HepG2 (cell line): ENCODE results near the gene VPS11. TPM values are rescaled to one million over a fixed set of nuclear protein-coding genes. Genes with fewer than 3 reads are reported as not detected.

Experiments
- HNRNPLL ChIP-seq: fragments of 200-400 bp; formaldehyde crosslinking; IDR thresholded peaks from 2 replicates; pipeline ENCODE4 v1.6.1; 2017; ENCODE audit warnings: mild to moderate bottlenecking, low read depth, low read length; ENCODE audit not compliant: poor library complexity, severe bottlenecking
- HOXA7 ChIP-seq: sonication (generic); formaldehyde crosslinking; IDR thresholded peaks from 2 replicates; pipeline ENCODE4 v1.8.1; 2022; ENCODE audit warnings: mild to moderate bottlenecking, missing genetic modification reagents, moderate library complexity
- PHF5A ChIP-seq: IDR thresholded peaks from one replicate; pipeline ENCODE4 v1.6.1; 2018; ENCODE audit warnings: low read depth, missing genetic modification reagents; ENCODE audit not compliant: unreplicated experiment
- ZBTB38 ChIP-seq: sonication (generic); formaldehyde crosslinking; IDR thresholded peaks from 2 replicates; pipeline ENCODE4 v1.5.1; 2020; ENCODE audit warnings: mild to moderate bottlenecking, missing genetic modification reagents
- ZNF260 ChIP-seq: sonication (generic); formaldehyde crosslinking; IDR thresholded peaks from 2 replicates; pipeline ENCODE4 v1.4.0; 2020; ENCODE audit warnings: missing genetic modification reagents, low read depth, mild to moderate bottlenecking, borderline replicate concordance
- ZNF292 ChIP-seq: sonication (generic); formaldehyde crosslinking; IDR thresholded peaks from 2 replicates; pipeline ENCODE4 v1.8.1; 2022; ENCODE audit warnings: mild to moderate bottlenecking, low read depth, missing genetic modification reagents, borderline replicate concordance
- ZNF782 ChIP-seq: sonication (generic); formaldehyde crosslinking; IDR thresholded peaks from 2 replicates; pipeline ENCODE4 v1.4.0; 2020; ENCODE audit warnings: missing genetic modification reagents, mild to moderate bottlenecking, borderline replicate concordance
- polyA plus RNA-seq, 8 experiments: library from polyadenylated mRNA; depleted of rRNA in 3 of 8; stranded (reverse) in 7 of 8; unstranded in 1 of 8; fragments of >200 nt; fragmentation: Illumina TruSeq in 4 of 8; extraction: Trizol in 4 of 8; gene quantifications; 2 replicates each; pipeline versions ENCODE4 v1.2.1 to v1.2.3, GENCODE V29; 2011 to 2016; ENCODE audit warnings: low read depth in 4 of 8, missing spikeins in 1 of 8, mixed read lengths in 1 of 8; ENCODE audit not compliant: insufficient read depth in 1 of 8
- total RNA-seq, 5 experiments: library from RNA; depleted of rRNA; stranded (reverse); fragments of >200 nt; fragmentation: Illumina TruSeq; extraction: Trizol; gene quantifications; 2 replicates each; pipeline ENCODE4 v1.2.3, GENCODE V29; 2016; ENCODE audit warnings: low read depth in 1 of 5
- TF ChIP-seq, protein P1 (sequence below): sonication (generic); formaldehyde crosslinking; IDR thresholded peaks from 2 replicates; pipeline ENCODE4 v1.4.0; 2020; ENCODE audit warnings: missing genetic modification reagents, borderline replicate concordance
- TF ChIP-seq, protein P2 (sequence below): sonication (generic); formaldehyde crosslinking; conservative IDR thresholded peaks from 2 replicates; pipeline ENCODE4 v1.4.0; 2020; ENCODE audit warnings: mild to moderate bottlenecking, missing genetic modification reagents, moderate library complexity
- TF ChIP-seq, protein P3 (sequence below): sonication (generic); formaldehyde crosslinking; IDR thresholded peaks from 2 replicates; pipeline ENCODE4 v1.8.0; 2022; ENCODE audit warnings: mild to moderate bottlenecking, missing genetic modification reagents, moderate library complexity
- TF ChIP-seq, protein P4 (sequence below): sonication (generic); formaldehyde crosslinking; IDR thresholded peaks from 2 replicates; pipeline ENCODE4 v1.4.0; 2020; ENCODE audit warnings: missing genetic modification reagents
- TF ChIP-seq, protein P5 (sequence below): sonication (generic); formaldehyde crosslinking; IDR thresholded peaks from 2 replicates; pipeline ENCODE4 v1.8.1; 2023; ENCODE audit warnings: mild to moderate bottlenecking, missing genetic modification reagents

The VPS11 gene
- total and polyA plus RNA-seq, 2 of the 13 experiments (the other 11 are each of a cell fraction or from before 2014, with no cell fraction given): 13.7 to 21.6 TPM

DNA sequence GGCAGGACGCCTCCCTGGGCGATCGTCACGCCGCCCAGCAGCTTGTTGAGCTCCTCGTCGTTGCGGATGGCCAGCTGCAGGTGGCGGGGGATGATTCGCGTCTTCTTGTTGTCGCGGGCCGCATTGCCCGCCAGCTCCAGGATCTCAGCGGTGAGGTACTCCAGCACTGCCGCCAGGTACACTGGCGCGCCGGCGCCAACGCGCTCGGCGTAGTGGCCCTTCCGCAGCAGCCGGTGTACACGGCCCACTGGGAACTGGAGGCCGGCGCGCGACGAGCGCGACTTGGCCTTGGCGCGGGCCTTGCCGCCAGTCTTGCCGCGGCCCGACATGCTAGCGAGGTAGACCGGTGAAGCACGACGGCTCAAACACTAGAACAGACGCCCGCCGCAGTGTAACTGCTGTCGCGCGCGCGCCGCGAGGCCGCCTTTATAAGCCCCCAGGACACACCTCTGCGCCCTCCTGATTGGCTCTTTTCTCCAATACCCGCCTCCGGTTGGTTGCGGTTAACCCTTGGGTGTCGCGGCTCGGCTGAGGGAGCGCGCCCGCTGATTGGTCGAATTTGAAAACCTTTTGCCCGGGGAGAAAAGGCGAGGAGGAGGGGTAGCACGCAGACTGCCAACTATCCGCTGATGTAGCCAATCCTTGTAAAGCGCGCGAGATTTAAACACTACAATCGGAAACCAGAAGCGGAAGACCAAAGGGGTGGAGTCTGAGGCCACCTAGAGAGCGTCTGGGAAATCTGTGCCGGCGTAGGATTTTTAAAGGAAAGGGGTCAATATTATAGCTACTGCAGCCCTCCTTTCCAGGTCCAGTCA, 27.7 kb downstream of the VPS11 start (continued):
- TF ChIP-seq, protein P1, sequence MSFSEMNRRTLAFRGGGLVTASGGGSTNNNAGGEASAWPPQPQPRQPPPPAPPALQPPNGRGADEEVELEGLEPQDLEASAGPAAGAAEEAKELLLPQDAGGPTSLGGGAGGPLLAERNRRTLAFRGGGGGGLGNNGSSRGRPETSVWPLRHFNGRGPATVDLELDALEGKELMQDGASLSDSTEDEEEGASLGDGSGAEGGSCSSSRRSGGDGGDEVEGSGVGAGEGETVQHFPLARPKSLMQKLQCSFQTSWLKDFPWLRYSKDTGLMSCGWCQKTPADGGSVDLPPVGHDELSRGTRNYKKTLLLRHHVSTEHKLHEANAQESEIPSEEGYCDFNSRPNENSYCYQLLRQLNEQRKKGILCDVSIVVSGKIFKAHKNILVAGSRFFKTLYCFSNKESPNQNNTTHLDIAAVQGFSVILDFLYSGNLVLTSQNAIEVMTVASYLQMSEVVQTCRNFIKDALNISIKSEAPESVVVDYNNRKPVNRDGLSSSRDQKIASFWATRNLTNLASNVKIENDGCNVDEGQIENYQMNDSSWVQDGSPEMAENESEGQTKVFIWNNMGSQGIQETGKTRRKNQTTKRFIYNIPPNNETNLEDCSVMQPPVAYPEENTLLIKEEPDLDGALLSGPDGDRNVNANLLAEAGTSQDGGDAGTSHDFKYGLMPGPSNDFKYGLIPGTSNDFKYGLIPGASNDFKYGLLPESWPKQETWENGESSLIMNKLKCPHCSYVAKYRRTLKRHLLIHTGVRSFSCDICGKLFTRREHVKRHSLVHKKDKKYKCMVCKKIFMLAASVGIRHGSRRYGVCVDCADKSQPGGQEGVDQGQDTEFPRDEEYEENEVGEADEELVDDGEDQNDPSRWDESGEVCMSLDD: 0 out of 2 replicates have a peak, but pooled peaks have one; percentile 45
- TF ChIP-seq ZNF782 (CRISPR knock-in tag): peak; percentile 81; the same call in 1 of the 2 replicates
- TF ChIP-seq, protein P2, sequence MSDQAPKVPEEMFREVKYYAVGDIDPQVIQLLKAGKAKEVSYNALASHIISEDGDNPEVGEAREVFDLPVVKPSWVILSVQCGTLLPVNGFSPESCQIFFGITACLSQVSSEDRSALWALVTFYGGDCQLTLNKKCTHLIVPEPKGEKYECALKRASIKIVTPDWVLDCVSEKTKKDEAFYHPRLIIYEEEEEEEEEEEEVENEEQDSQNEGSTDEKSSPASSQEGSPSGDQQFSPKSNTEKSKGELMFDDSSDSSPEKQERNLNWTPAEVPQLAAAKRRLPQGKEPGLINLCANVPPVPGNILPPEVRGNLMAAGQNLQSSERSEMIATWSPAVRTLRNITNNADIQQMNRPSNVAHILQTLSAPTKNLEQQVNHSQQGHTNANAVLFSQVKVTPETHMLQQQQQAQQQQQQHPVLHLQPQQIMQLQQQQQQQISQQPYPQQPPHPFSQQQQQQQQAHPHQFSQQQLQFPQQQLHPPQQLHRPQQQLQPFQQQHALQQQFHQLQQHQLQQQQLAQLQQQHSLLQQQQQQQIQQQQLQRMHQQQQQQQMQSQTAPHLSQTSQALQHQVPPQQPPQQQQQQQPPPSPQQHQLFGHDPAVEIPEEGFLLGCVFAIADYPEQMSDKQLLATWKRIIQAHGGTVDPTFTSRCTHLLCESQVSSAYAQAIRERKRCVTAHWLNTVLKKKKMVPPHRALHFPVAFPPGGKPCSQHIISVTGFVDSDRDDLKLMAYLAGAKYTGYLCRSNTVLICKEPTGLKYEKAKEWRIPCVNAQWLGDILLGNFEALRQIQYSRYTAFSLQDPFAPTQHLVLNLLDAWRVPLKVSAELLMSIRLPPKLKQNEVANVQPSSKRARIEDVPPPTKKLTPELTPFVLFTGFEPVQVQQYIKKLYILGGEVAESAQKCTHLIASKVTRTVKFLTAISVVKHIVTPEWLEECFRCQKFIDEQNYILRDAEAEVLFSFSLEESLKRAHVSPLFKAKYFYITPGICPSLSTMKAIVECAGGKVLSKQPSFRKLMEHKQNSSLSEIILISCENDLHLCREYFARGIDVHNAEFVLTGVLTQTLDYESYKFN (CRISPR knock-in tag): peak; percentile 49
- TF ChIP-seq ZNF260 (CRISPR knock-in tag): no peak
- peak; percentile 92 for TF ChIP-seq HNRNPLL
- TF ChIP-seq HOXA7: 0 out of 2 replicates have a peak, but pooled peaks have one; percentile 41
- TF ChIP-seq, protein P3, sequence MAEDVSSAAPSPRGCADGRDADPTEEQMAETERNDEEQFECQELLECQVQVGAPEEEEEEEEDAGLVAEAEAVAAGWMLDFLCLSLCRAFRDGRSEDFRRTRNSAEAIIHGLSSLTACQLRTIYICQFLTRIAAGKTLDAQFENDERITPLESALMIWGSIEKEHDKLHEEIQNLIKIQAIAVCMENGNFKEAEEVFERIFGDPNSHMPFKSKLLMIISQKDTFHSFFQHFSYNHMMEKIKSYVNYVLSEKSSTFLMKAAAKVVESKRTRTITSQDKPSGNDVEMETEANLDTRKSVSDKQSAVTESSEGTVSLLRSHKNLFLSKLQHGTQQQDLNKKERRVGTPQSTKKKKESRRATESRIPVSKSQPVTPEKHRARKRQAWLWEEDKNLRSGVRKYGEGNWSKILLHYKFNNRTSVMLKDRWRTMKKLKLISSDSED (CRISPR knock-in tag): peak; percentile 69; the same call in 1 of the 2 replicates
- peak; percentile 76; the same call in 1 of the 2 replicates for TF ChIP-seq ZBTB38 (CRISPR knock-in tag)
- TF ChIP-seq, protein P4, sequence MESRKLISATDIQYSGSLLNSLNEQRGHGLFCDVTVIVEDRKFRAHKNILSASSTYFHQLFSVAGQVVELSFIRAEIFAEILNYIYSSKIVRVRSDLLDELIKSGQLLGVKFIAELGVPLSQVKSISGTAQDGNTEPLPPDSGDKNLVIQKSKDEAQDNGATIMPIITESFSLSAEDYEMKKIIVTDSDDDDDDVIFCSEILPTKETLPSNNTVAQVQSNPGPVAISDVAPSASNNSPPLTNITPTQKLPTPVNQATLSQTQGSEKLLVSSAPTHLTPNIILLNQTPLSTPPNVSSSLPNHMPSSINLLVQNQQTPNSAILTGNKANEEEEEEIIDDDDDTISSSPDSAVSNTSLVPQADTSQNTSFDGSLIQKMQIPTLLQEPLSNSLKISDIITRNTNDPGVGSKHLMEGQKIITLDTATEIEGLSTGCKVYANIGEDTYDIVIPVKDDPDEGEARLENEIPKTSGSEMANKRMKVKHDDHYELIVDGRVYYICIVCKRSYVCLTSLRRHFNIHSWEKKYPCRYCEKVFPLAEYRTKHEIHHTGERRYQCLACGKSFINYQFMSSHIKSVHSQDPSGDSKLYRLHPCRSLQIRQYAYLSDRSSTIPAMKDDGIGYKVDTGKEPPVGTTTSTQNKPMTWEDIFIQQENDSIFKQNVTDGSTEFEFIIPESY (CRISPR knock-in tag): 0 out of 2 replicates have a peak, but pooled peaks have one; percentile 5
- TF ChIP-seq, protein P5, sequence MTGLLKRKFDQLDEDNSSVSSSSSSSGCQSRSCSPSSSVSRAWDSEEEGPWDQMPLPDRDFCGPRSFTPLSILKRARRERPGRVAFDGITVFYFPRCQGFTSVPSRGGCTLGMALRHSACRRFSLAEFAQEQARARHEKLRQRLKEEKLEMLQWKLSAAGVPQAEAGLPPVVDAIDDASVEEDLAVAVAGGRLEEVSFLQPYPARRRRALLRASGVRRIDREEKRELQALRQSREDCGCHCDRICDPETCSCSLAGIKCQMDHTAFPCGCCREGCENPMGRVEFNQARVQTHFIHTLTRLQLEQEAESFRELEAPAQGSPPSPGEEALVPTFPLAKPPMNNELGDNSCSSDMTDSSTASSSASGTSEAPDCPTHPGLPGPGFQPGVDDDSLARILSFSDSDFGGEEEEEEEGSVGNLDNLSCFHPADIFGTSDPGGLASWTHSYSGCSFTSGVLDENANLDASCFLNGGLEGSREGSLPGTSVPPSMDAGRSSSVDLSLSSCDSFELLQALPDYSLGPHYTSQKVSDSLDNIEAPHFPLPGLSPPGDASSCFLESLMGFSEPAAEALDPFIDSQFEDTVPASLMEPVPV (CRISPR knock-in tag): peak; percentile 91
- no peak for TF ChIP-seq PHF5A (CRISPR knock-in tag)
- no peak for TF ChIP-seq ZNF292
